Metanephros (tissue), 1 donor: Measurements from ENCODE around the gene C2CD4A. TPM values are rescaled to one million over a fixed set of nuclear protein-coding genes. Genes with fewer than 3 reads are reported as not detected.

Source experiments
- total RNA-seq: library from RNA; depleted of rRNA; stranded (reverse); fragments of >200 nt; gene quantifications from one replicate; pipeline ENCODE4 v1.2.3, GENCODE V29; 2014

The C2CD4A gene, protein sequence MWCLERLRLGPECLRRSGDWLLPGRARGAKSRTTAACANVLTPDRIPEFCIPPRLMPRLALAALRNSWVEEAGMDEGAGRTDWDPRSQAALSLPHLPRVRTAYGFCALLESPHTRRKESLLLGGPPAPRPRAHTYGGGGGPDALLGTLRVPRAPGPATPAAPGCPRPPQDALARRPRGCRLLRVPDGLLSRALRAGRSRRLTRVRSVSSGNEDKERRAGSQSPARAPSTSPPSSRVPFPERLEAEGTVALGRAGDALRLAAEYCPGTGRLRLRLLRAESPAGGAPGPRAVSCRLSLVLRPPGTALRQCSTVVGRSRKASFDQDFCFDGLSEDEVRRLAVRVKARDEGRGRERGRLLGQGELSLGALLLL
- total RNA-seq: 0.35 TPM

DNA sequence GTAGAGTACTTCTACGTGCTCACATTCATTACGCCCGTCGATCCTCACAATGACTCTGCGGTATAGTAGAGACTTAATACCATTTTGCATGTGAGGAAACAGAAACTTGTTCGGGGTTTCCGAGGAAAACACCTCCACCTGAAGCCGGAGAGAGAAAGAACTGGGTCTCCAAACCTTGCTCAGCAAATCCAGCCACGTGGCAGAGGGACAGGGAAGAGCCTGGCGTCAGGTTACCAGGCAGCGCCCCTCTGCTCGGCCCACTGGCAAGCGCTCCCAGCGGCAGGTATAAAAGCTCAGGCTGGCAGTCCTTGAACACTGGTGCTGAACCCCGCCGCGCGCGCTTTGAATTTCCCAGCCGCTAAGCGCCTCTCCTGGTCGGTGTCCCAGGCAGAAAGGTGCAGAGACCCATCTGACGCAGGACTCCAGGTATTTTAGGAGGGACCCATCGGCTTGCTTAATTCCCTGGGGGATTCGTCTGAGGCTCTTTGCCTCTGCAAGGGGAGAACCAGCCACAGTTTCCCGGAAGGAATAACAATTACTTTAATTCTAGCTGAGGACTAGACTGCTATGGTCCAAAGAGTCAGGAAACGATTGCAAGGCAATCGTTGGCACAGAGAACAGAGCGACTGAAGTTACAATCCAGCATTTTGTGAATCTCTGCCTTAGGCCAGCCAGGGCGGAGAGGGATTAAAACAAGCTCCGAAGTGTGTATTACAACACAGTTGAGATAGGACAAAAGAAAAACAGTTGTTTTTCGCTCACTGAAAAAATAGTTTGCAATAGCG, at the start of gene C2CD4A:
C2CD4A (plus strand) TSS at position 315 of the 785 bp plus-strand sequence. CDS start 637 bp downstream, outside the sequence.

DNA sequence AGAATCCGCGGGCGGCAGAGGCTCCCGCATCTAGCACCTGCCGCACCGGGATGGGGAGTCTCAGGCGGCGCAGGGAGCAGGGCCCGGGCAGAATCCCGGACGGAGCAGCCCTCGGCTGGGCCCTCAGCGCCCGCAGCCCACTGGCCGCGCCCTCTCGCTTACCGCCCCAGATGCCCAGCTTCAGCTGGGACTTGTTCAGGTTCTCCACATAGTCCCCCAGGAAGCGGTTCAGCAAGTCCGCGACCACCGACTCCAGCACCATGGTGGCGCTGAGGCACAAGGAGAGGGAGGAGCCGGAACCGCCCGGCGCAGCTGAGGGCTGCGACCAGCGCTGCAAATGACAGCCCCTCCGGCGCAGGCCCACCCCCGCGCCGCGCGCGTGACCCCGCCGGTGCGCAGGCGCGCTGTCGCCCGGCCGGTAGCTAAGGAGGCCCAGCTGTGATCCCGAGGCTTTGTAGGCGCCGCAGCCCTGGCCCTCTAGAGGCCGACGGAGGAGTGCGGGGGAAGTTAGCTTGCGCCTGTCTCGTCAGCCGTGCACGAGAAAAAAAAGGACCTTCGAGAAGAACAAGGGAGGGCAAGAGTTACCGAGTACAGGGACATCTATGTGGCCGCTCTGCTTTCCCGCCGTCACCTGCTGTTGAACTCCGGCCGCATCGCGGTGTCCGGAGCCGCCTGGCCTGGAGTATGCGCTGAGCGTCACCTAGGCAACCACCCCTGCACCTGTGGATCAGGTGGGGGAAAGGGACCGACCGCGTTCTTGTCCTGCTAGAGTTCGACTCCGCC, 6.5 kb upstream of the C2CD4A start, which contains the start of gene VPS13C:
VPS13C (minus strand) TSS at position 335 of the 783 bp plus-strand sequence; CDS start at position 262, 73 bp downstream.

Other genes with a start within 250 kb of the C2CD4A start
- 87.5 TPM for gene VPS13C, start 6.5 kb upstream of the C2CD4A start, total RNA-seq
- gene C2CD4B, start 98.3 kb downstream of the C2CD4A start, total RNA-seq: 15.8 TPM